WTC11 (cell line): ENCODE measurements around the gene NMB.

ENCODE experiments used
- CBFB ChIP-seq: sonication (generic); formaldehyde crosslinking; IDR thresholded peaks from 2 replicates; pipeline ENCODE4 v1.8.1; 2022; ENCODE audit warnings: mild to moderate bottlenecking, low read depth, missing genetic modification reagents
- CREB1 ChIP-seq: sonication (generic); formaldehyde crosslinking; IDR thresholded peaks from 2 replicates; pipeline ENCODE4 v1.8.0; 2023; ENCODE audit warnings: mild to moderate bottlenecking, missing genetic modification reagents
- CTCF ChIP-seq: fragments of 200-600 bp; IDR thresholded peaks from 2 replicates; pipeline ENCODE4 v1.8.0; 2022; ENCODE audit warnings: antibody characterized with exemption
- FOXJ3 ChIP-seq: sonication (generic); formaldehyde crosslinking; IDR thresholded peaks from 2 replicates; pipeline ENCODE4 v1.9.0; 2021; ENCODE audit warnings: missing genetic modification reagents, mild to moderate bottlenecking, borderline replicate concordance
- NR2C2 ChIP-seq: sonication (generic); formaldehyde crosslinking; IDR thresholded peaks from 2 replicates; pipeline ENCODE4 v1.8.0; 2022; ENCODE audit warnings: mild to moderate bottlenecking, missing genetic modification reagents
- NR3C1 ChIP-seq: sonication (generic); formaldehyde crosslinking; conservative IDR thresholded peaks from 2 replicates; pipeline ENCODE4 v1.8.1; 2023; ENCODE audit warnings: low read depth, mild to moderate bottlenecking, missing genetic modification reagents
- RELA ChIP-seq: sonication (generic); formaldehyde crosslinking; IDR thresholded peaks from 2 replicates; pipeline ENCODE4 v1.8.1; 2022; ENCODE audit warnings: missing genetic modification reagents, mild to moderate bottlenecking, borderline replicate concordance
- RORB ChIP-seq: fragments of 250-450 bp; sonication (Bioruptor Pico); IDR thresholded peaks from 2 replicates; pipeline ENCODE4 v1.9.0; 2021; ENCODE audit warnings: mild to moderate bottlenecking
- SOX15 ChIP-seq: fragments of 250-450 bp; sonication (Bioruptor Pico); IDR thresholded peaks from 2 replicates; pipeline ENCODE4 v1.9.0; 2021; ENCODE audit warnings: mild to moderate bottlenecking
- SP1 ChIP-seq: sonication (generic); formaldehyde crosslinking; conservative IDR thresholded peaks from 2 replicates; pipeline ENCODE4 v1.8.1; 2022; ENCODE audit warnings: missing genetic modification reagents
- TP53 ChIP-seq: sonication (generic); formaldehyde crosslinking; IDR thresholded peaks from 2 replicates; pipeline ENCODE4 v1.8.1; 2023; ENCODE audit warnings: mild to moderate bottlenecking, missing genetic modification reagents
- ZBTB21 ChIP-seq: sonication (generic); formaldehyde crosslinking; IDR thresholded peaks from 2 replicates; pipeline ENCODE4 v1.8.1; 2023; ENCODE audit warnings: mild to moderate bottlenecking, missing genetic modification reagents, borderline replicate concordance
- TF ChIP-seq, protein P1 (sequence below): sonication (generic); formaldehyde crosslinking; IDR thresholded peaks from 2 replicates; pipeline ENCODE4 v1.8.0; 2022; ENCODE audit warnings: mild to moderate bottlenecking, missing genetic modification reagents
- TF ChIP-seq, protein P2 (sequence below): sonication (generic); formaldehyde crosslinking; IDR thresholded peaks from 2 replicates; pipeline ENCODE4 v1.8.0; 2022; ENCODE audit warnings: mild to moderate bottlenecking, missing genetic modification reagents

DNA sequence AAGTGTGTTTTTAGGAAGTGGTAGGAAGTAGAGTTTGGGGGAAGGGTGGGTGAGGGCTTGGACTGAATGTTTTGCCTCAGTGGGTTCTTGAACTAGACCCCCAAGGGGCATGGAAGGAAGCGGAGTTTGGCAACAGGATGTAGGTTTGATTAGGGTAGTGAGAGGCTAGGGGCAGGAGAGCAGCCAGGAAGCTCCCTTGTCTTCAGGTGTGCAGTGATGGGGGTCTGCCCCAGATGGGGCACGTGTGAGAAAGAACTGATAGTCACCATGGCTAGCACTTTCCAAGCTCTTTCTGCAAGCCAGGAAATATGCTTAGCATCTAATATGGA lies 52.5 kb downstream of the NMB start:
- TF ChIP-seq NR3C1 (CRISPR knock-in tag) (no peak), CTCF (no peak), FOXJ3 (CRISPR knock-in tag) (no peak), RORB (no peak), SP1 (CRISPR knock-in tag) (no peak), CBFB (no peak), RELA (CRISPR knock-in tag) (no peak), NR2C2 (CRISPR knock-in tag) (no peak), TP53 (CRISPR knock-in tag) (no peak), CREB1 (CRISPR knock-in tag) (no peak), ZBTB21 (CRISPR knock-in tag) (no peak), SOX15 (CRISPR knock-in tag) (no peak)
- TF ChIP-seq, protein P1, sequence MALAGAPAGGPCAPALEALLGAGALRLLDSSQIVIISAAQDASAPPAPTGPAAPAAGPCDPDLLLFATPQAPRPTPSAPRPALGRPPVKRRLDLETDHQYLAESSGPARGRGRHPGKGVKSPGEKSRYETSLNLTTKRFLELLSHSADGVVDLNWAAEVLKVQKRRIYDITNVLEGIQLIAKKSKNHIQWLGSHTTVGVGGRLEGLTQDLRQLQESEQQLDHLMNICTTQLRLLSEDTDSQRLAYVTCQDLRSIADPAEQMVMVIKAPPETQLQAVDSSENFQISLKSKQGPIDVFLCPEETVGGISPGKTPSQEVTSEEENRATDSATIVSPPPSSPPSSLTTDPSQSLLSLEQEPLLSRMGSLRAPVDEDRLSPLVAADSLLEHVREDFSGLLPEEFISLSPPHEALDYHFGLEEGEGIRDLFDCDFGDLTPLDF (CRISPR knock-in tag): no peak
- TF ChIP-seq, protein P2, sequence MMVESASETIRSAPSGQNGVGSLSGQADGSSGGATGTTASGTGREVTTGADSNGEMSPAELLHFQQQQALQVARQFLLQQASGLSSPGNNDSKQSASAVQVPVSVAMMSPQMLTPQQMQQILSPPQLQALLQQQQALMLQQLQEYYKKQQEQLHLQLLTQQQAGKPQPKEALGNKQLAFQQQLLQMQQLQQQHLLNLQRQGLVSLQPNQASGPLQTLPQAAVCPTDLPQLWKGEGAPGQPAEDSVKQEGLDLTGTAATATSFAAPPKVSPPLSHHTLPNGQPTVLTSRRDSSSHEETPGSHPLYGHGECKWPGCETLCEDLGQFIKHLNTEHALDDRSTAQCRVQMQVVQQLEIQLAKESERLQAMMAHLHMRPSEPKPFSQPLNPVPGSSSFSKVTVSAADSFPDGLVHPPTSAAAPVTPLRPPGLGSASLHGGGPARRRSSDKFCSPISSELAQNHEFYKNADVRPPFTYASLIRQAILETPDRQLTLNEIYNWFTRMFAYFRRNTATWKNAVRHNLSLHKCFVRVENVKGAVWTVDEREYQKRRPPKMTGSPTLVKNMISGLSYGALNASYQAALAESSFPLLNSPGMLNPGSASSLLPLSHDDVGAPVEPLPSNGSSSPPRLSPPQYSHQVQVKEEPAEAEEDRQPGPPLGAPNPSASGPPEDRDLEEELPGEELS: no peak
